Lower leg skin (tissue), 3 donors: ENCODE data around the gene ERVW-1.
"Not testable (repeated sequence)": the region's sequence is repeated elsewhere in the genome, so short reads cannot be mapped to it uniquely, and the experiment has no call there.

Experiments used
- CTCF ChIP-seq, 3 donors: fragments of 450-650 bp; IDR thresholded peaks; one replicate each; pipeline ENCODE4 v1.5.1; 2016; ENCODE audit warnings: antibody characterized with exemption in 3 of 3, mild to moderate bottlenecking in 3 of 3, moderate library complexity in 2 of 3
- POLR2A ChIP-seq, 2 donors: fragments of 450-650 bp; IDR thresholded peaks; one replicate each; pipeline ENCODE4 v1.6.1; 2016 to 2017; ENCODE audit warnings: antibody characterized with exemption in 2 of 2, mild to moderate bottlenecking in 1 of 2, moderate library complexity in 1 of 2

- not testable (repeated sequence) for TF ChIP-seq POLR2A, CTCF (IDR thresholded peaks at IDR 0.05)
These were observed 35.0 kb downstream of the ERVW-1 start for GRCh38 chr7:92442720-92443119.
